DMS79 treated with DMSO at 0.1 percent for 48 hours (cell line): Measurements from ENCODE around the gene TMEM47.

Source experiments
- DNase-seq: peaks from one replicate; lab custom pipeline; 2025; lab: John Stamatoyannopoulos, UW

The TMEM47 gene

DNA sequence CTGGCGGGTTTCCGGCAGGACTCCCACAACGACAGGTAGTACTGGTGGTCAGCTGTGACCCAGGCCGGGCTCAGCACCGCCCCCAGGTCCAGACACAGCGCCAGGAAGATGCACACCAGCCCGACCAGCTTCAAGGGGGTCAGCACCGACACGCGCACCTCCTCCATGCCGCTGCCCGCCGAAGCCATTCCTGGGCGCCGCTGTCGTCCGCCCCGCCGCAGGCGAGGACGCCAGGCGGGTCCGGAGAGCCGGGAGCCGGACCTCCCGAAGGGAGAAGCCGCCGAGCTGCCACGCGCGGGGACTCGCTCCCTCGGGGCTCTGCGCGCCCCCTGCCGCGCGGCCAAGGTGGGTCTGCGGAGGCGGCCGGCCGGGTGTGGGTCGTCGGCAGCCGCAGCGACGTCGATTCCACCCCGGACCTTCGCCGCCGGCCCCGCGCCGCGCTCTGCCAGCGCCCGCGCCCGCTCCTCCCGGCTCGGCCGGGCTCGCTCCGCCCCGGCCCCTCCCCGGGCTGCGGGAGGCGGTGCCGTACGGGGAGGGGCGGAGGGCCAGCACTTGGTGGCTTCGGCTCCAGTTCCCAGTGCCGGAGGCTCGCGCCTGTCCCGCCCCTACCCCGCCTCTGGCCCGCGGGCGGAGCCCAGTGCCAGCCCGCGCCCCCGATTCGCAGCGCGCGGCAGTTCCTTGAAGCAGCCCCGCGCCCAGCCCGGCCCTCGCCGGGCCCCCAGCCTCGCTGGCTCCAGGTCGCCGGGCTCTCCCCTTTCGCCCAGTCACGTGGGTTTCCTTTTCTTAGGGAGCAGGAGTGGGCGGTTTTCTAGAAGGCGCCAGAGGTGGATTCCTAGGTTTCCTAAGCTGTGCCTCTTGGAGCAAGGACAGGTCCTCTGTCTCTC lies at the start of gene TMEM47:
TSS of gene TMEM47 (minus strand) at position 444 of the 884 bp plus-strand sequence. CDS start at position 188, 256 bp downstream.
- no peak for DNase-seq

DNA sequence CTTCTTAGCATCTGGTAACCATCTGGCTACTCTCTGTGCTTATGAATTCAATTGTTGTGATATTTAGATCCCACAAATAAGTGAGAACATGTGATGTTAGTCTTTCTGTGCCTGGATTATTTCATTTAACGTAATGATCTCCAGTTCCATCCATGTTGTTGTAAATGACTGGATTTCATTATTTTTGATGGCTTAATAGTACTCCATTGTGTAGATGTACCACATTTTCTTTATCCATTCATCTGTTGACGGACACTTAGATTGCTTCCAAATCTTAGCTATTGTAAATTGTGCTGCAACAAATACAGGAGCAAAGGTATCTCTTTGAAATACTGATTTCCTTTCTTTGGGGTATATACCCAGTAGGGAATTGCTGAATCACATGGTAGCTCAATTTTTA lies 30.0 kb upstream of the TMEM47 start:
- no peak for DNase-seq

DNA sequence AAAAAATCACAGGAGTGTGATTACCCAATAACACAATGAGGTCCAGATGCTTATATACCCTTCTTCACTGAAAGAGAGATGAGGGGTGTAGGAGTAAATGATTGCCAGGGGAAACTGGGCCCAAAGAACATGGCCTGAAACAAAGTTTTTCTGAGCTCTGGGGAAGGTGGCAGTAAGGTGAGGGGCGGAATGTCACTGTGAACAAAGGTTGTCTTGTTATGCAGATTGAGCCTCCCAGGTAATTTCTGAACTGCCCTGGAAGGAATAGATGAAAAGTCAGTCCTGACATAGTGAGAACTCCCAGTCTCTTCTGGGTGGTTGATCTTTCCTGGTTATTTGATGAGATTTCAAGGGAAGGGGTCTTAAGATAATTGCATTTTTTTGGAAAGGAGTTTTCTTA lies 2.5 kb upstream of the TMEM47 start:
- no peak for DNase-seq

DNA sequence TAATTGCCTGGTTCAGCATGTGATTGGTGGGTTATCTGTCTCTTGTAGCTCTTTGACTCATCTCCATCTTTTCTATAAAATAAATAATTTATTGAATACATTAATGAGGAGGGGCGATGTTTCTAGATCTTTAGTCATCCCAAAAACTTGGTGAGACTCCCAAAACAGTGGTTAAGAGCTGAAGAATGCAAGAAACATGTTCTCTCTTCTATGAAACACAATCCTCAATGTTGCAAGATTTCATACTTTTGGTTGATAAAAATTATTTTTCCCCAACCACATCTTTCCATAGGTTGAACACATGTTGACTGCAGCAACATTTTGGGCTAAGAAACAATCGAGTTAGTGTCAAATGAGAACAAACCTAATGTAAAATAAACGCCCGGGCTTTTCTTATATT lies 1.2 kb upstream of the TMEM47 start:
- no peak for DNase-seq

DNA sequence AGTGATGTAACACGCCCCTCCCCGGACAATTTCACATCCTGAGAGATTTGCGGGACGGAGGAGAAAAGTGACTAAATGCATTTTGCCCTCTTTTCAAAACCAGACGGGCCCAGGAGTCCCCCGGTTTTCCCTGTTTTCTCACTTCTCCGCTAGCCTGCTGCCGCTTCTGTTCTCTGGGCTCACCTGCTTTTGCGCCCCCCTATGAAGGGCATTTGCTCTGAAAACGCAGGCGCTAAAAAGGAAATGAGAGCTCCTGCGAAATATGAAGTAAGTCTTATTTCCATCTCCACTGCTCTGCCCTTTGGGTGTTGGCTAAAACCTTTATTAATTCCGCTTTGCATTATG lies 613 bp upstream of the TMEM47 start:
- DNase-seq, result no peak

DNA sequence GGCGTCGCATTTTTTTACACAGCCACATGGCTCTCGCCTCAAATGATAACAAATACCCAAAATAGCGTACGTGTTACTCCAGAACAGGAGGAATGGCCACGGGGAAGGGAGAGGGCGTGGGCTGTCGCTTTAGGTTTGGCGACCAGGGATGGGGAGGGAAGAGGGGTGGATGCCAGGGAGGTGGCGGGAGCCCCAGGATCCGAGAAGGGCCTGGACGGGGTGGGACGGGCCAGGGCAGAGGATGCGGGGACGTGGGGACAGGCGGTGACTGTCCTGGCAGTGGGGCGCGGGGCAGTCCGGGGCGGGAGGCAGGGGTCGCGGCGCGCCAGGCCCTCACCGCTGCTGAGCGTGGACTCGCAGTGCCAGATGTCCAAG lies 631 bp downstream of the TMEM47 start:
- DNase-seq, result no peak

DNA sequence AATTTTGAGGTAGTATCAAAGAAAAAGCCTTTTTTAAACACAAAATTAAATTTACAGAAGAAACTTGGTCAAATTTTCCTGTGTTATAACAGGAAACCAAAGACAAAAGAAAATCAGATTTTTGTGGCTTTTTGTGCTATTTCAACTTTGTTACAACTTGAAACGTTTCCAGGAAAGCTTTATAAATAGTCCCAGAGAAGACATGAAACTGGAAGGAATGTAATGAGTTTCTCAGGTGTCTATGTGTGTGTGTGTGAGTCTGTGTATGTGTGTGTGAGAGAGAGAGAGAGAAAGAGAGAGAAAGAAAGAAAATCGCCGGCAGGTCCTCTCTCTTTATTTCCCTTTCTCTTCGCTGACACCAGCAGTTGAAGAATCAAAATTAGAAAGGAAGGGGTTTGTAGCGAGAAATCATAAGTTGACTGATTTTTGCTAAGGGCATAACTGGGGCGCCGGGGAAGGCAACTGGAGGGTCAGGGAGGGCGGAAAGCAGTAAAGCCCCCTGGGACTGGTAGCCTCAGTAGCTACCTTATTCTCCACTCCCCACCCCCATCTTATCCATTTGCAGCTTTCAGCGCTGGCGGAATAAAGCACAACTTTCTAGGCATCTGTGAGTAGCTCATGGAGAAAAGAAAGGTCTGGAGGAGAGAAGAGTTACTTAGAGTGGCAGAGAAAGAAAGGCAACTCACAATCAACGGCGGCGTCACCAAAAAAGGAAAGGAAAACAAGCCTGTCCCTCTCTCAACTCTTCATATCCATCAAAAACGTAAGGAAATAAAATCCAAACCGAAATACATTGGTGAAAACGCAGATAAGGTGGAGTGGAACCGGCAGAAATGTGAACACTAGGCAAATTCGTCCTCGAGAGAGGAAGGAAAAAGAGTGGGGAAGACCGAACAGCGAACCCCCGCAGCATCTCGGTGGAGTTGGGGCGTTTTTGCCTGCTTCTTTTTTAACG lies 1.3 kb downstream of the TMEM47 start:
- DNase-seq, result no peak

DNA sequence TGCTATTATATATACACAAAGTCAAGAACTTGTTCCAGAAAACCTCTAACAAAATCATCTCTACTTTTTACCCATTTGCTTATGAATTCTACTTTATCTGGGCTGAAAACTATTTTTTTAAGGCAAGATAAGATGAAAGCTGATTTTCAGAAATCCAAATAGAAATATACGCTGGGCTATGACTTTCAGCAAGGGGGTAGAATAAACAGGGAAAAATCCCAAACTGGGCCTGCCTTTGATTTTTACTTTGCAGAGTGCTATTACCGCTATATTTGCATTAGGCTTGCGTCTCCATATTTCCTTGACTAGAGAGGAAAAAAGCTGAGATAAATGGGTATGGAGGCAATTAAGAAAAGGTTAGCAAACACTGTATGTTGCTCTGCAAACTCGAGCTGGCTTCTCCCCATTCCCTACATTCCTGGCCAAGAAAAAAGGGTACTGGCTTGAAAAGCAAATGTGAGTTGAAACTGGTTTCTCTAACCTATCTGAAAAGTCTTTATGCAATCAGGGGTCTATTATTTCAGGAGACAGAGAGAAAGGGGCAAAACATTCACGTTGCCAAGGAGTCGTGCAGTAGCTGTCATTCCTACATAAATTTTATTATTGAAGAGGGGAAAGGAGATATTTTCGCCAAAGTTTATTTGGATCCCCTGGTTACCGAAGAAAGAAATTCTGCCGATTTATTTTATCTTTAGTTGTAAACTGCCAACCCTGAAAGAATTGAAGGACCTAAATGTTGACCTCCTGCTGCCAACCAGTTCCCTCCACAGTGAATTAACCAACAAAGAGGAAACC lies 2.2 kb downstream of the TMEM47 start:
- DNase-seq, result no peak

DNA sequence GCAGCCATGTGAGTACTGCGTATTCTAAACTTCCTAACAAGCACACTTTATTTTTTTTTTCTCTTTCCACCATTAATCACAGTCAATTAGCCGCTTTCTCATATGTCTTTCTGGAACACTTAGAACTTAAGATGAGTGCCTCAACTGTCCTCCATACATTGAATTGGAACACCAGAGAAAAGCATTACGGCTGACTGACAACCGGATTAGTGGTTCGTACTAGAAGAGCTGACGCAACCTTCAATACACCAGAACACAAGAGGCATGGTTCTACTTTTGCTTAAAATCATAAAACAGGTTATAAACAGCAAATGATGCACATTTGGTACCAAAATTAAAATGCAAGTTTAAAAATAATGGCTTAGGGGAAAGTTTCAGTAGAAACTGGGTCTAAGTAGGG lies 3.3 kb downstream of the TMEM47 start:
- no peak for DNase-seq

DNA sequence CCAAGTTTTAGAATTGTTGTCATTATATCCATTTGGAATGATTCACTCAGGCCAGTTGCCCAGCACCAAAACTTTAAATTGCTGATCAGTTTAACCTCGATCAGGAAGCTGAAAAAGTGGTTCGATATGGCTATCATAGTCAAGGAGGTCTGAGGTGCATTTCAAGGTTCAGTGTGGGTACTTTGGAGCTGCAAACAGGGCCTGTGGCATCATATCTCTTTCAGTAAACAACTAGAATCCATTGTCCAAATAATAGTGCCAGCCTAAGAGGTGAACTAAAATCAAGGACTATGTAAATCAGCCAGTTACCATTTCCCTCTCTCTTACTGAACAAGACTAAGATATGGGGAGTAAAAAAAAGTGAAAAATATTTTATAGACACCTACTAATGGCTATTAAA lies 14.2 kb downstream of the TMEM47 start:
- no peak for DNase-seq

DNA sequence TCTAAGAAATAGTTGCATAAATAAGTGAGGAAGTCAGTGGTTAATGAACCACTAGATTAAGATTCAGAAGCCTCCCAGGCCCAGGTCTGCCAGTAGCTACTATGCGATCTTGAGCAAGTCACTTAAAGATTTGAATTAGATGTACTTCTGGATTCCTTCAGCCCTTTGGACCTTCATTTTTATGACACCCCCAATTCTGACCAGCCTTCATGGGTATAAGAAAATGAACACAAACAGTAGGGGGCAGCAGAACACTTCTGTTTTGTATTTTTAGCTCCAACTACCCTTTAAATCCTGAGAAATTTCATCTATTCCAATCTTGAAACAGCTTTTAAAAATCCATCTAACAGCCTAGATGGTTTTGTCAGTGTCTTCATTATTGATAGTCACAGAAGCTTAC lies 19.0 kb downstream of the TMEM47 start:
- DNase-seq, result no peak

DNA sequence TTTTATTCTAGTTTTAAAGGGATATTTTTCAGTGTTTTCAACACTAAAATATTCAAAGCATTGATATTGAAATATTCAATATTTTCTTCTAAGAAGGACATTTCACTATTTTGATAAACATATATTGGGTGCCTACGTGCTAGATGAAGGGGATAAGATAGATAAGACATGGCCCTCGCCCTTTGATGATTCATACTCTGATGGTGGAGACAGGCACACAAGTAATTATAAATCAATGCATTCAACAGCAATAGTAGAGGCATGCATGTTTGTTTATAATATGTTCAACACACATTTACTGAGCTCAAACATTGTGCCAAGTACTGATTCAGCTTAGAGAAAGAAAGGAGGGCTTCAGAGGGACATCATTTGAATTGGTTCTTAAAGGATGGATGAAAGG lies 22.7 kb downstream of the TMEM47 start:
- DNase-seq, result no peak

DNA sequence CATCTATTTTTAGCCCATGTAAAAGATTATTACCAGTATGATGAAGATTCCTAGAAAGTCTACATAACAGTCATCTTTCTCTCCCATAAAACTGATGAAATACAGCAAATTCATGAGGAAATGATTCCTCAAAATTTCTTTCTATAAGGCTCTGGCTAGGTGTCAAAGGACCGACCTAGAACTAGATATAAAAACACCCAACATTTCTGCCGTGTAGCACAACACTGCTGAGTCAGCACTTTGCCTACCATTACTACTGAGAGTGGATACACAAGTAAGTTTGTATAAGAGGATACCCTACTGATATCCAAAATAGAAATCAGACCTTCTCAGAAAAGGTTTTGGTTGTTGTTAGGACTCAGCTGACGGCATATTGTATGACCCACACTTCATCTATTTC lies 24.7 kb downstream of the TMEM47 start:
- DNase-seq, result no peak

DNA sequence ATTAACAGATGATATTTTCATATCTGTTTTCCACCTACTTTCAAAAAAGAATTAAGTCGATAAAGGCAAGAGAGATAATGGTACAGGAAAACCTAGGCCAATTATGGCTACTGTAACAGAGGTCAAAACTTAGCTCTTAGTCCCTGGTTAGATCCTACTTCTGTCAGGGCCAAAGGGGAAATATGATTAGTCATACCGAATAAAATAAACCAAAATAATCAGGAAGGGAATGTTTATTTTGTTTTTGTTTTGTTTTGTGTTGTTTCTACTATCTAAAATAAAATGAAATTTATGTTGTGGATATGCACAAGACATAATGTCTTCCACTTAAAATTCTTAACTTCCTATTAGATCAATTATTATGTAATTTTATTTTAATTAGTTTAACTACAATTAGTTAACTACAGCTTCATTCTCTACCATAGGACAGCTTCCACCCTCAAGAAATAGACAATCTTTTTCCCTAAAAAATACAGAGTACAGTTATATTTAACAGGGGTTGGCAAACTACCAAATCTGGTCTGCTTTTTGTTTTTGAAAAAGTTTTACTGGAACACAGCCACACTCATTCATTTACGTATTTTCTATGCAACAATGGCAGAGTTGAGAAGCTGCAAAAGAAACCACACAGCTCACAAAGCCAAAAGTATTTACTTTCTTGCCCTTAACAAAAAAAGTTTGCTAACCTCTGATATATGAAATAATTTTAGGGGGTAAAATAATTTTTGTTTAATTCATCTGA lies 25.4 kb downstream of the TMEM47 start:
- DNase-seq, result no peak

DNA sequence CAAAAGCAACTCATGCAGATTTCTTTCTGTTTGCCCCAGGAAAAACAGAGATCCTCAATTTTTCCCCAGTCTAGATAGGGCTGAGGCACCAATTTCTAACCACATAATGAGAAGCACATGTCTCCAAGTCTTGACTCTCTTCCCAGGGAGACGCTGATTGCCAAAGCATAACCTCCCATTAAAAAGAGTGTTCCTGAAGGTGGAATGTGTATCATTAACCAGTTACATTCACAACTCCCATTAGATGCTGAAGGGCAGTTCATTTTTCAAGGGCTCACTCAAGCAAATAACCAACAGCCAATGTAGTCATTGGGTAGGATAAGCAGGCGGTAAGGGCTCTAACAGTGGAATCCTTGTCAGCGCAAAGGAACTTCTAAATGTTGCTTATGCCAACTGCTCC lies 27.5 kb downstream of the TMEM47 start:
- no peak for DNase-seq

DNA sequence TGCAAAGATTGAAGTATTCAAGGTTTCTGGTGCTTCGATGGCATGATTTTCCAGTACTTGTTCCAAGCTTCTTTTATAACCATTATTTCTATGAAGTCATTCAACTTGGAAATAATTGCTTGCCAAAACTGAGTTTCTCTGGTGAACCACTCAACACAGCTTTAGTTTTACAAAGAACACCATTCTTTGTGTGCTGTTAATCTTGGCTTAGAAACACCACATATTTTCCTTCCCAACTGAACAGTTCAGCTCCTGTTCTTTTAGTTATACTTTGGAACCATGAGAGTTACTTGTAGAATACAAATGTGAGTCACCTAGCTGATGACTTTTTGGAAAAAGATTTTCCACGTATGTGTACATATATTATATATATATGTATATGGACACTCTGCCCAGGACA lies 32.7 kb downstream of the TMEM47 start:
- DNase-seq, result no peak

DNA sequence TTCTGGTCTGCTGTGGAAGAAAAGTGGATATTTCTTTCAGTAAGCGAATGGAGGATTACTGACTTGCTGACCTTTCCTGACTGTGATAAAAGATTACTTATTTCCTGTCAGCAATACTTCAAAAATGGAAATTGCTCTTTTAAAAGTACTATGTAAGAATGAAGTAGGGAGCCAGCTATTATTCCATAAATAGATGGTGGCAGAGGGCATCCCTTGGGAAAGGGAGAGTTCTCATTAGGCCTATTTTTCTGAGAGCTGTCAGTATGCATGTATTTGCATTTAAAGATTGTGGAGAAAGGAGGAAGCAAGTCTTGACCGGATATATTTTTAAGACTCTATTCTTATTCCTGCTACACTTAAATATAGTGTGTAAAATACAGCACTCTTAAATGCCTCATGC lies 37.2 kb downstream of the TMEM47 start:
- no peak for DNase-seq

DNA sequence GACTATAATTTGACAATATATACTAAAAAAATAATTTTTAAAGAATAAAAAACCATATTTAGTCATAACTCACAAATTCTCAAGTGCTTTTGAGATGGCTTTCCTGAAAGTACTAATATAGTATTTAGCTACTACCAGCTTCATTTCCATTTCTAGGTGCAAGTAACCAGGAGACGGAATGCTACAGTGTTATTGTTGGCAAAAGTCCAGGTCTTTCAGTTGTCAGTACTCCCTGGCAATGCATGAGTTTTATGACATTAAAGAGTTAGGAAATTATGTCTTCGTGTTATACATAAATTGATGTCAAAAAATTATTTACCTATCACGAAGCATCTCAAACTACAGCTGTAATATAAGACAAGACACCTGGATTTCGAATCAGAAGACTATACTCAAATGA lies 45.0 kb downstream of the TMEM47 start:
- no peak for DNase-seq

DNA sequence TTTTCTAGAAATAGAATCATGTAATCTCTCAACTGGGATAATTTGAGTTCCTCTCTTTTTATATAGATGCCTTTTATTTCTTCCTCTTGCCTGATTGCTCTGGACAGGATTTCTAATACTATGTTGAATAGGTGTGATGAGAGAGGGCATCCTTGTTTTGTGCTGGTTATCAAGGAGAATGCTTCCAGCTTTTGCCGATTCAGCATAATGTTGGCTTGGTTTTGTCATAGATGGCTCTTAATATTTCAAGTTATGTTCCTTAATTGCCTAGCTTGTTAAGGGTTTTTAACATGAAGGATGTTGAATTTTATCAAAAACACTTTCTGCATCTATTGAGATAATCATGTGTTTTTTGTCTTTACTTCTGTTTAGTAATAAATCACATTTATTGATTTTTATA lies 58.7 kb downstream of the TMEM47 start:
- DNase-seq, result no peak

DNA sequence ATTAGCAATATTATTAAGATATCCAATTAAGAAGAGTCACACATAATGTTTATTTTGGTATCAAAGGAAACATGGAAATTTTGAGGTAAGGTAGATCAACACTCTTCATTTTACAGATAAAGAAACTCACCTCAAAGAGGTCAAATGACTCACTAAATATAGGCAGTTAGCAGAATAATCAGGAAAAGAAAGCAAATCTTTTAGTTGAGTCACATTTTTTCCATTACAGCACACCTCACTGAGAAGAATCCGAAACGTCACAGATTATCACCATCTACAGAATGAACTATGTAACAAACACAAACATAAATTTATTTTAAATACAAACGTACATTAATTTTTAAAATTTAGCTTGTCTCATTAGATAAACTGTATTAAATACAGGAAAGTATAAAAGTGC lies 70.1 kb downstream of the TMEM47 start:
- no peak for DNase-seq

DNA sequence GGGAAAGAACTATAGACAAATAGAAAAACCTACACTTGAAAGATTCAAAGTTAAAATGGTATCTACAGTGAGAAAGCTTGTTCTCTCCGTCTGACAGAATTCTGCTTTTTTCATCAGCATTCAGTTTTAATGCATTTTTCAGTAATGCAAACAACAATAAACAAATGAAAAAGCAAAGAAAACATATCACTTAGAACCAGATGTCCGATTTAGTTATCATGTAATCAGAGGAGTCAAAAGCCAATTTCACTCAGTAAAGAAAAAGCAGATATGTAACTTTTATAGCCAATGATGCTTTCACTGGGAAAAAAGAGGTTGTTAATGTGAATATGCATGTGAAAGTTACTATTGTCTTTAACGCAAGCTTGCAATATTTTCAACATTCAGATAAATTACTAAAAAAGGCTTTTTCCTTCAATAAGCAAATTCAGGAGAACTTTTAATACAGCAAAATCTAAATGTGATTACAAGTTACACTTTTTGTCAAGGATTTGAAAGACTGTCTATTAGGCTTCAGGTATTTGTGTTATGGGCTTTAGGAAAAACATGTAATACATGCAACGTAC lies 70.7 kb downstream of the TMEM47 start:
- DNase-seq, result no peak
